Muscle layer of duodenum (tissue), 2 donors: ENCODE data around the gene ABLIM1.

Experiments
- H3K27ac ChIP-seq: one replicate; pipeline ENCODE4 v1.7.0; 2013; ENCODE audit warnings: mild to moderate bottlenecking, low read length
- H3K27me3 ChIP-seq: one replicate; pipeline ENCODE4 v1.7.0; 2013; ENCODE audit warnings: low read depth, mild to moderate bottlenecking, control low read depth, low read length
- H3K36me3 ChIP-seq, 2 donors: one replicate each; pipeline ENCODE4 v1.7.0; 2013; ENCODE audit warnings: low read length in 2 of 2, control low read depth in 1 of 2, mild to moderate bottlenecking in 1 of 2; ENCODE audit not compliant: insufficient read depth in 2 of 2, control insufficient read depth in 1 of 2
- H3K4me1 ChIP-seq, 2 donors: one replicate each; pipeline ENCODE4 v1.7.0; 2013; ENCODE audit warnings: low read length in 2 of 2, mild to moderate bottlenecking in 2 of 2, control low read depth in 1 of 2, moderate library complexity in 1 of 2; ENCODE audit not compliant: insufficient read depth in 2 of 2, control insufficient read depth in 1 of 2
- H3K4me3 ChIP-seq, 2 donors: one replicate each; pipeline ENCODE4 v1.7.0; 2013; ENCODE audit warnings: low read length in 2 of 2, low read depth in 1 of 2, mild to moderate bottlenecking in 1 of 2
- H3K9me3 ChIP-seq, 2 donors: one replicate each; pipeline ENCODE4 v1.7.0; 2013; ENCODE audit warnings: low read length in 2 of 2, control low read depth in 1 of 2, mild to moderate bottlenecking in 1 of 2; ENCODE audit not compliant: control insufficient read depth in 1 of 2
- donor health status: healthy.

Gene ABLIM1

GRCh38 chr10:114687459-114687858 lies 29.4 kb upstream of the ABLIM1 start:
- Histone ChIP-seq H3K27ac (no peak overlapping the region), H3K9me3 (no peaks in the 10 kb centered on the region), H3K36me3 (no peaks in the 10 kb centered on the region), H3K27me3 (no peaks in the 10 kb centered on the region), H3K4me1 (no peaks in the 10 kb centered on the region), H3K4me3 (no peak overlapping the region)

- no peaks in the 10 kb centered on the region for H3K36me3 ChIP-seq
- H3K9me3 ChIP-seq = no peaks in the 10 kb centered on the region
- H3K27ac ChIP-seq = peak overlapping the region; percentile 83
- H3K4me1 ChIP-seq = no peaks in the 10 kb centered on the region
- H3K27me3 ChIP-seq = no peaks in the 10 kb centered on the region
- no peak overlapping the region for H3K4me3 ChIP-seq
These were observed 27.9 kb upstream of the ABLIM1 start for GRCh38 chr10:114686013-114686412.

GRCh38 chr10:114685456-114685855 lies 27.4 kb upstream of the ABLIM1 start:
- H3K27me3 ChIP-seq = no peaks in the 10 kb centered on the region
- no peak overlapping the region for H3K4me3 ChIP-seq
- H3K9me3 ChIP-seq = no peaks in the 10 kb centered on the region
- peak overlapping the region; percentile 83 for H3K27ac ChIP-seq
- no peaks in the 10 kb centered on the region for H3K36me3 ChIP-seq
- H3K4me1 ChIP-seq = no peaks in the 10 kb centered on the region

GRCh38 chr10:114684822-114685209 lies 26.7 kb upstream of the ABLIM1 start:
- Histone ChIP-seq H3K36me3 (no peaks in the 10 kb centered on the region), H3K9me3 (no peaks in the 10 kb centered on the region), H3K4me3 (no peak overlapping the region), H3K4me1 (no peaks in the 10 kb centered on the region), H3K27me3 (no peaks in the 10 kb centered on the region), H3K27ac (peak overlapping the region; percentile 83)

- H3K27me3 ChIP-seq = no peaks in the 10 kb centered on the region
- peak overlapping the region; percentile 83 for H3K27ac ChIP-seq
- no peaks in the 10 kb centered on the region for H3K4me1 ChIP-seq
- H3K4me3 ChIP-seq = peak overlapping the region; percentile 21 to 41
- H3K9me3 ChIP-seq = no peaks in the 10 kb centered on the region
- H3K36me3 ChIP-seq = no peaks in the 10 kb centered on the region
These were observed 26.2 kb upstream of the ABLIM1 start for GRCh38 chr10:114684084-114684821.

- Histone ChIP-seq H3K27ac (peak overlapping the region; percentile 61), H3K27me3 (no peaks in the 10 kb centered on the region), H3K4me3 (peak overlapping the region in 1 of 2 donors; percentile 21), H3K4me1 (no peaks in the 10 kb centered on the region), H3K36me3 (no peaks in the 10 kb centered on the region), H3K9me3 (no peaks in the 10 kb centered on the region)
These were observed 25.5 kb upstream of the ABLIM1 start for GRCh38 chr10:114683593-114683992.

- Histone ChIP-seq H3K4me1 (no peaks in the 10 kb centered on the region), H3K27ac (peak overlapping the region; percentile 61), H3K9me3 (no peaks in the 10 kb centered on the region), H3K4me3 (peak overlapping the region in 1 of 2 donors; percentile 21), H3K36me3 (no peaks in the 10 kb centered on the region), H3K27me3 (no peaks in the 10 kb centered on the region)
These were observed 25.1 kb upstream of the ABLIM1 start for GRCh38 chr10:114683162-114683561.

- Histone ChIP-seq H3K27ac (no peak overlapping the region), H3K36me3 (no peaks in the 10 kb centered on the region), H3K27me3 (no peaks in the 10 kb centered on the region), H3K4me1 (no peaks in the 10 kb centered on the region), H3K9me3 (no peaks in the 10 kb centered on the region), H3K4me3 (no peak overlapping the region)
These were observed 24.5 kb upstream of the ABLIM1 start for GRCh38 chr10:114682532-114682931.

GRCh38 chr10:114682121-114682520 lies 24.0 kb upstream of the ABLIM1 start:
- no peaks in the 10 kb centered on the region for H3K4me1 ChIP-seq
- H3K27me3 ChIP-seq = no peaks in the 10 kb centered on the region
- no peak overlapping the region for H3K27ac ChIP-seq
- H3K36me3 ChIP-seq = no peaks in the 10 kb centered on the region
- H3K9me3 ChIP-seq = no peaks in the 10 kb centered on the region
- no peak overlapping the region for H3K4me3 ChIP-seq

GRCh38 chr10:114681542-114681941 lies 23.5 kb upstream of the ABLIM1 start:
- no peaks in the 10 kb centered on the region for H3K4me1 ChIP-seq
- no peaks in the 10 kb centered on the region for H3K36me3 ChIP-seq
- H3K27ac ChIP-seq = no peak overlapping the region
- no peaks in the 10 kb centered on the region for H3K27me3 ChIP-seq
- H3K4me3 ChIP-seq = no peak overlapping the region
- H3K9me3 ChIP-seq = no peaks in the 10 kb centered on the region

GRCh38 chr10:114680543-114681117 lies 22.6 kb upstream of the ABLIM1 start:
- H3K36me3 ChIP-seq = no peaks in the 10 kb centered on the region
- H3K27ac ChIP-seq = no peak overlapping the region
- H3K4me1 ChIP-seq = no peaks in the 10 kb centered on the region
- no peaks in the 10 kb centered on the region for H3K27me3 ChIP-seq
- no peak overlapping the region for H3K4me3 ChIP-seq
- no peaks in the 10 kb centered on the region for H3K9me3 ChIP-seq

- H3K36me3 ChIP-seq = no peaks in the 10 kb centered on the region
- no peaks in the 10 kb centered on the region for H3K27me3 ChIP-seq
- no peak overlapping the region for H3K27ac ChIP-seq
- H3K4me3 ChIP-seq = no peak overlapping the region
- no peaks in the 10 kb centered on the region for H3K4me1 ChIP-seq
- no peaks in the 10 kb centered on the region for H3K9me3 ChIP-seq
These were observed 21.5 kb upstream of the ABLIM1 start for GRCh38 chr10:114679552-114679951.
